ENCODE data around the gene TESMIN. TPM values are rescaled to one million over a fixed set of nuclear protein-coding genes. Genes with fewer than 3 reads are reported as not detected.

Gene TESMIN
- total RNA-seq, 6 experiments from 2014 or later: 3.9 to 6.1 (median 5.0) TPM

DNA sequence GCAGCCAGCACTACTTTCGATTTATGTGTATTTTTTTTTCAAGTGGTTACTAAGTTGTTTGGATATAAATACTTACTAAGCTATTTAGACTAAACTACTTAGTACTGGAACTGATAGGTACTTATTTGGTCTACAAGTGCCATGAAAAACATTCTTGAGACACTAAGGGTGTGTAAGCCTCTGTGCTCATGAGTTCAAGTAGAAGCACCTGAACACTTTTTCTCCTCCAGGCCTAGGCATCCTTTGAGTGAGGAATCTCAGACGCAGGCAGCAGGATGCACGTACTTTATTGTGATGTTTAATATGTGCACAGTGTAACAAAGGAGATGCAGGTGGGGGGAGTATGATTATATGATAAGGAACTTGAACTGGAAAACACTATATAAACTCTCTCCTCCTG lies 7.8 kb downstream of the TESMIN start:
- H3K4me3 Mint-ChIP-seq: no peak overlapping the region
- no peak for DNase-seq
- peaks cover 14% of the 10 kb centered on the region; the same call in 1 of the 2 replicates for H3K4me1 Mint-ChIP-seq (ENCODE audit: low read depth)
- no peaks in the 10 kb centered on the region; the same call in 1 of the 2 replicates for H3K27me3 Mint-ChIP-seq (ENCODE audit: insufficient read depth)
- no peak overlapping the region for H3K27ac Mint-ChIP-seq
- TF ChIP-seq, protein P1, sequence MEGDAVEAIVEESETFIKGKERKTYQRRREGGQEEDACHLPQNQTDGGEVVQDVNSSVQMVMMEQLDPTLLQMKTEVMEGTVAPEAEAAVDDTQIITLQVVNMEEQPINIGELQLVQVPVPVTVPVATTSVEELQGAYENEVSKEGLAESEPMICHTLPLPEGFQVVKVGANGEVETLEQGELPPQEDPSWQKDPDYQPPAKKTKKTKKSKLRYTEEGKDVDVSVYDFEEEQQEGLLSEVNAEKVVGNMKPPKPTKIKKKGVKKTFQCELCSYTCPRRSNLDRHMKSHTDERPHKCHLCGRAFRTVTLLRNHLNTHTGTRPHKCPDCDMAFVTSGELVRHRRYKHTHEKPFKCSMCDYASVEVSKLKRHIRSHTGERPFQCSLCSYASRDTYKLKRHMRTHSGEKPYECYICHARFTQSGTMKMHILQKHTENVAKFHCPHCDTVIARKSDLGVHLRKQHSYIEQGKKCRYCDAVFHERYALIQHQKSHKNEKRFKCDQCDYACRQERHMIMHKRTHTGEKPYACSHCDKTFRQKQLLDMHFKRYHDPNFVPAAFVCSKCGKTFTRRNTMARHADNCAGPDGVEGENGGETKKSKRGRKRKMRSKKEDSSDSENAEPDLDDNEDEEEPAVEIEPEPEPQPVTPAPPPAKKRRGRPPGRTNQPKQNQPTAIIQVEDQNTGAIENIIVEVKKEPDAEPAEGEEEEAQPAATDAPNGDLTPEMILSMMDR (IDR thresholded peaks at IDR 0.05): no peak
- H3K36me3 Mint-ChIP-seq (ENCODE audit: low read depth): peaks cover 6% of the 10 kb centered on the region; the same call in 1 of the 2 replicates
- H3K9me3 Mint-ChIP-seq: no peaks in the 10 kb centered on the region

DNA sequence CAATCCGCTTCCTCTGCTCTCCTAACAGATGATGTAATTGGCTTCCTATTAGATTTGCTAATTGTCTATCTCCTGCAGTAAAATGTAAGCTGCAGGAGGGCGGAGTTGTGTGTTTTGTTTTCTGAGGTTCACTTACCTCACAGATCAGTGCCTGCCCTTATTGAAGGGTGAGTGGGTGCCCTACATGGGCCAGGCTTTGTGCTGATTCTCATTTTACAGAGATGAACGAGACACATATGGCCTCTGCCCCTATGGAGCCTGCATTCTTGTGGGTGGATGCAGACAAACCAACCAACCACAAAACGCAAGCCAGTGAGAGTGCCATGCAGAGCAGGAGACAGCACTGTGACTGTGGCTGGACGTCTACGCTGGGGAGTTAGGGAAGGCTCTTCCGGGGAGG lies 9.9 kb downstream of the TESMIN start:
- no peak for DNase-seq
- no peaks in the 10 kb centered on the region; the same call in 1 of the 2 replicates for H3K27me3 Mint-ChIP-seq (ENCODE audit: insufficient read depth)
- TF ChIP-seq, protein P1 (IDR thresholded peaks at IDR 0.05): no peak

DNA sequence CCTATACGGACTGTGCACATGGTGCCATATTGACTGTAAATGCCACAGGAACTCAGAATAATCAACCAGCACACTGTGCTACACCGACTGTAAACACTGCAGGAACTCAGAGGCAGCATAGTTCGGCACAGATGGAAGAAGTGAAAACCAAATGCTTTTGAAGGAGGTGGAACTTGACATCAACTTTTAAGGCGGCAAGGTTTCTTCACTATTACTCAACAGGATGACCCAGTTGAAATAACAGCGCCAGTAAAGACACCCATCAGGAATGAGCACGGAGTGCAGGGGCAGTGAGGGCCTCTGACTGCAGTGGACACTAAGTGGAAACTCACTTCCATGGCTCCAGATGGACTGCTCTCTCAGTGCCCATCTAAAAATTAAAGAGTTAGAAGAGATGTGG lies 15.7 kb downstream of the TESMIN start:
- TF ChIP-seq, protein P1 (IDR thresholded peaks at IDR 0.05): no peak
- H3K36me3 Mint-ChIP-seq (ENCODE audit: low read depth): no peaks in the 10 kb centered on the region
- H3K27me3 Mint-ChIP-seq (ENCODE audit: insufficient read depth): peaks cover 10% of the 10 kb centered on the region
- H3K27ac Mint-ChIP-seq: no peak overlapping the region
- H3K9me3 Mint-ChIP-seq: no peaks in the 10 kb centered on the region
- no peak for DNase-seq
- H3K4me1 Mint-ChIP-seq (ENCODE audit: low read depth): no peaks in the 10 kb centered on the region
- no peak overlapping the region for H3K4me3 Mint-ChIP-seq

More for the DNA sequence above, 9.9 kb downstream of the TESMIN start:
- no peaks in the 10 kb centered on the region for H3K9me3 Mint-ChIP-seq
- H3K4me3 Mint-ChIP-seq: no peak overlapping the region
- no peak overlapping the region for H3K27ac Mint-ChIP-seq
- H3K4me1 Mint-ChIP-seq (ENCODE audit: low read depth): peaks cover 6% of the 10 kb centered on the region; the same call in 1 of the 2 replicates
- peaks cover 1% of the 10 kb centered on the region; the same call in 1 of the 2 replicates for H3K36me3 Mint-ChIP-seq (ENCODE audit: low read depth)

DNA sequence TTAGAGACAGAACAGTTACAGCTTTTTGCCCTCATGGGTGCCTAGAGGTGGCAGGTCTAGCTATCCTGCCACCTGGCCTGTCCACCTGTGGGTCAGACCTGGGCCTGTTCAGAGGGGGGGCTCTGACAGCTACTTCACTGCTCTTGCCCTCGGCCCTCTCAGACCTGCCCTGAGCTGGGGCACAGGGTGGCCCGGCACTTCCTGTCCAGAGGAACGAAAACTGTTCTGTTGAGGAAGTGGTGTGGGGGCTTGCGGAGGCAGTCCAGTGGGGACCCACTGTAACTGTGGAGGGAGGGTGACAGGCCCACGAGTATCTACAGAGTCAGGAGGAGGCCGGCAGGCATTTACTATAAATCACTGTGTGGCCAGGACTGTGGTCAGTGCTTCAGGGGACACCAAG lies 16.2 kb downstream of the TESMIN start:
- peaks cover 10% of the 10 kb centered on the region for H3K27me3 Mint-ChIP-seq (ENCODE audit: insufficient read depth)
- TF ChIP-seq, protein P1 (IDR thresholded peaks at IDR 0.05): no peak

DNA sequence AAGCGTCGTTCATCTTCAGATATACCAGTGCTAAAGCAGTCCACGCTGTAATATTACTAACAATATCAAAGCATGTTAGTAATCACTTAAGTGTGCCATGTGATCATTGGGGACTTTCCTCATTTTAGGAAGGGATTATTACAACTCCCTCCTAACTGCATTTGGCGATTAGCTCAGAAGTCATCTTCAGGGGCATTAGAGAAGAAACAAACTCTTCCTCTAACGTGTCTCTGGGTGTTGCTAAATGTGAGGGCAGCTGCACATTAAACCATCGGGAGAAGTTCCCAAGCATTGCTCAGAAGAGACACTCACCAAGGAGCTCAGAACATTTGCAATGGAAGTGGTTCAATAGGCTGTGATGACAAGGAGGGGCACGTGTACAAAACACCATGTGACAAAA lies 17.2 kb downstream of the TESMIN start:
- no peaks in the 10 kb centered on the region for H3K4me1 Mint-ChIP-seq (ENCODE audit: low read depth)
- no peak overlapping the region for H3K4me3 Mint-ChIP-seq
- DNase-seq: no peak

More for the DNA sequence above, 16.2 kb downstream of the TESMIN start:
- H3K4me1 Mint-ChIP-seq (ENCODE audit: low read depth): no peaks in the 10 kb centered on the region
- no peaks in the 10 kb centered on the region for H3K36me3 Mint-ChIP-seq (ENCODE audit: low read depth)
- DNase-seq: no peak
- H3K27ac Mint-ChIP-seq: no peak overlapping the region
- H3K4me3 Mint-ChIP-seq: no peak overlapping the region
- H3K9me3 Mint-ChIP-seq: no peaks in the 10 kb centered on the region

More for the DNA sequence above, 17.2 kb downstream of the TESMIN start:
- no peaks in the 10 kb centered on the region for H3K9me3 Mint-ChIP-seq
- H3K27ac Mint-ChIP-seq: no peak overlapping the region
- H3K36me3 Mint-ChIP-seq (ENCODE audit: low read depth): no peaks in the 10 kb centered on the region
- TF ChIP-seq, protein P1 (IDR thresholded peaks at IDR 0.05): no peak
- peaks cover 14% of the 10 kb centered on the region for H3K27me3 Mint-ChIP-seq (ENCODE audit: insufficient read depth)
